Stimulated activated naive B cell treated with anti-CD40 and anti-IgM and Interleukin-4, amounts not matched to agents 10 μg/mL and 1 μg/mL and 100 μg/mL, for 72 hours (primary cell): ENCODE measurements around the gene CYP1B1.
"Not testable (repeated sequence)": the region's sequence is repeated elsewhere in the genome, so short reads cannot be mapped to it uniquely, and the experiment has no call there.

Source experiments
- ATAC-seq, 2 donors: fragments of 150-1000 bp; cut with Tn5 transposase; replicated peaks; 2 replicates each; pipeline ENCODE4 v1.10.0; 2021; ENCODE audit warnings: moderate library complexity in 1 of 2
- DNase-seq: peaks from one replicate; pipeline ENCODE4 v3.0.0; 2021
- H3K27ac Mint-ChIP-seq: one replicate; pipeline ENCODE4 v1.8.0; 2022; ENCODE audit warnings: mild to moderate bottlenecking, mixed read lengths
- H3K27me3 Mint-ChIP-seq, 2 donors: one replicate each; pipeline ENCODE4 v1.8.0; 2022; ENCODE audit warnings: mixed read lengths in 2 of 2
- H3K36me3 Mint-ChIP-seq, 2 donors: one replicate each; pipeline ENCODE4 v1.8.0; 2022; ENCODE audit warnings: mixed read lengths in 2 of 2, mild to moderate bottlenecking in 1 of 2
- H3K4me1 Mint-ChIP-seq, 2 donors: one replicate each; pipeline ENCODE4 v1.8.0; 2022; ENCODE audit warnings: mixed read lengths in 2 of 2, mild to moderate bottlenecking in 1 of 2
- H3K4me3 Mint-ChIP-seq, 2 donors: one replicate each; pipeline ENCODE4 v1.8.0; 2022; ENCODE audit warnings: mild to moderate bottlenecking in 2 of 2, mixed read lengths in 2 of 2, moderate library complexity in 1 of 2
- H3K9me3 Mint-ChIP-seq, 2 donors: one replicate each; pipeline ENCODE4 v1.8.0; 2022; ENCODE audit warnings: mixed read lengths in 2 of 2, mild to moderate bottlenecking in 1 of 2

Gene CYP1B1

GRCh38 chr2:38026846-38027245, 49.1 kb downstream of the CYP1B1 start:
- Mint-ChIP-seq H3K36me3 (peaks cover 4 to 10% of the 10 kb centered on the region in 2 donors), H3K27ac (no peak overlapping the region), H3K4me3 (no peak overlapping the region), H3K9me3 (no peaks in the 10 kb centered on the region), H3K27me3 (peaks cover 0 to 23% of the 10 kb centered on the region in 2 donors), H3K4me1 (peaks cover 0 to 1% of the 10 kb centered on the region in 2 donors)
- ATAC-seq, result no peak
- no peak for DNase-seq

- peaks cover 0 to 6% of the 10 kb centered on the region in 2 donors for H3K27me3 Mint-ChIP-seq
- H3K4me1 Mint-ChIP-seq, result no peaks in the 10 kb centered on the region
- H3K9me3 Mint-ChIP-seq, result peaks cover 0 to 2% of the 10 kb centered on the region in 2 donors
- H3K27ac Mint-ChIP-seq, result no peak overlapping the region
- no peak for ATAC-seq
- no peak overlapping the region for H3K4me3 Mint-ChIP-seq
- no peak for DNase-seq
- H3K36me3 Mint-ChIP-seq, result peaks cover under 1 to 16% of the 10 kb centered on the region in 2 donors
Measured at GRCh38 chr2:38021589-38021988, 54.4 kb downstream of the CYP1B1 start.

GRCh38 chr2:38020359-38021069, 55.4 kb downstream of the CYP1B1 start:
- not testable (repeated sequence) for H3K27me3 Mint-ChIP-seq, H3K4me3 Mint-ChIP-seq, H3K27ac Mint-ChIP-seq, H3K4me1 Mint-ChIP-seq, DNase-seq, H3K9me3 Mint-ChIP-seq, ATAC-seq
- peaks cover 5 to 20% of the 10 kb centered on the region in 2 donors for H3K36me3 Mint-ChIP-seq

GRCh38 chr2:38017836-38018235, 58.1 kb downstream of the CYP1B1 start:
- no peaks in the 10 kb centered on the region for H3K4me1 Mint-ChIP-seq
- DNase-seq, result no peak
- ATAC-seq, result no peak
- peaks cover 6 to 20% of the 10 kb centered on the region in 2 donors for H3K36me3 Mint-ChIP-seq
- no peak overlapping the region for H3K4me3 Mint-ChIP-seq
- H3K27me3 Mint-ChIP-seq, result no peaks in the 10 kb centered on the region
- H3K9me3 Mint-ChIP-seq, result peaks cover 0 to 2% of the 10 kb centered on the region in 2 donors
- H3K27ac Mint-ChIP-seq, result no peak overlapping the region
